Nephron progenitor cell (in vitro differentiated cells): ENCODE data around the gene TRAM2.

Source experiments
- DNase-seq: peaks from one replicate; pipeline ENCODE4 v3.0.0; 2021
- H3K27ac Mint-ChIP-seq: 2 replicates; pipeline ENCODE4 v1.8.0; 2021; ENCODE audit warnings: mild to moderate bottlenecking, moderate library complexity, mixed read lengths
- H3K27me3 Mint-ChIP-seq: 2 replicates; pipeline ENCODE4 v1.8.0; 2021; ENCODE audit warnings: mild to moderate bottlenecking, low read depth, mixed read lengths; ENCODE audit not compliant: poor library complexity
- H3K36me3 Mint-ChIP-seq: 2 replicates; pipeline ENCODE4 v1.8.0; 2021; ENCODE audit warnings: low read depth, mixed read lengths
- H3K4me1 Mint-ChIP-seq: 2 replicates; pipeline ENCODE4 v1.8.0; 2021; ENCODE audit warnings: mixed read lengths
- H3K4me3 Mint-ChIP-seq: 2 replicates; pipeline ENCODE4 v1.8.0; 2021; ENCODE audit warnings: mild to moderate bottlenecking, moderate library complexity, mixed read lengths
- H3K9me3 Mint-ChIP-seq: 2 replicates; pipeline ENCODE4 v1.8.0; 2021; ENCODE audit warnings: mild to moderate bottlenecking, moderate library complexity, mixed read lengths
- CTCF ChIP-seq: fragments of 200-600 bp; sonication (generic); IDR thresholded peaks from 2 replicates; pipeline ENCODE4 v1.5.0; 2021; ENCODE audit warnings: antibody characterized with exemption

TRAM2 gene

GRCh38 chr6:52591832-52592231 lies 15.0 kb upstream of the TRAM2 start:
- Mint-ChIP-seq H3K4me1 (peaks cover 59% of the 10 kb centered on the region), H3K4me3 (no peak overlapping the region), H3K27me3 (peaks cover 3% of the 10 kb centered on the region), H3K36me3 (no peaks in the 10 kb centered on the region), H3K9me3 (no peaks in the 10 kb centered on the region), H3K27ac (no peak overlapping the region)
- no peak for TF ChIP-seq CTCF
- DNase-seq, result no peak

DNA sequence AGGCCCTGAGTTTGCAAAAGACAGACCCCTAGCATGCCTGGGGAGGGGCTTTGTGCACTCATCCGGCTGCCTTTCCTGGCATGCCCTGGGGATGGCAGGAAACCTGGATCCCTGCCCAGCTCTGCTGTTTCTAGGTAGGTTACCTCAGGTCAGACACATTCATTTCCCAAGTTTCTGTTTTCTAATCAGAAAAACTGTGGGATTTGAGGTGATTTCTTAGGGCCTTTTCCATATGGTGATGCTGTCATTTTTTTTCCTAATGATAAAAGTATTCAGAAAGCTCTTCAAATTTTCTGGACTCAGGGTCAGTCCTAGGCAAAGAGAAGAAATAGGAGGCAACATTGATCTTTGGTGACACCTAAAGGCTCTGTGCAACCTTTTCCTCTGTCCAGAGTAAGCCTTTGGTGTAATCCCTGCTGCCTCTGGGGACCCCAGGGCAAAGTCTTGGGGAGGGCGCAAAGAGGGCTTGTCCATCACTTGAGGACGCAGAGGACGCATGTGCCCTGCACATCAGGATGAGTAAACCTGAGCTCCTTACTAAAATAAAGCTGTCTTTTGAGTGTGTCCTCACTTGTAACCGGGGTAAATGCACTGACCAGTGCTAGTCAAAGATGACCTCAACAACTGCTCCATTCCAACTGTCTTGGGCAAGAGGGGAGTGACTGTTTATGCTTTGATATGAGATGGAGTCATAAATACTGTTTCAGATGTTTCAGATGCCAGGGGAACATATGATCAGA lies 13.5 kb upstream of the TRAM2 start:
- Mint-ChIP-seq H3K27ac (no peak overlapping the region), H3K9me3 (no peaks in the 10 kb centered on the region), H3K4me1 (peaks cover 45% of the 10 kb centered on the region), H3K4me3 (no peak overlapping the region), H3K36me3 (no peaks in the 10 kb centered on the region), H3K27me3 (peaks cover 3% of the 10 kb centered on the region)
- no peak for DNase-seq
- no peak for TF ChIP-seq CTCF

GRCh38 chr6:52588710-52589091 lies 11.8 kb upstream of the TRAM2 start:
- Mint-ChIP-seq H3K9me3 (no peaks in the 10 kb centered on the region), H3K36me3 (no peaks in the 10 kb centered on the region), H3K27me3 (peaks cover 3% of the 10 kb centered on the region), H3K4me1 (peaks cover 29% of the 10 kb centered on the region), H3K4me3 (no peak overlapping the region), H3K27ac (peak overlapping the region; percentile 1)
- no peak for TF ChIP-seq CTCF
- no peak for DNase-seq

DNA sequence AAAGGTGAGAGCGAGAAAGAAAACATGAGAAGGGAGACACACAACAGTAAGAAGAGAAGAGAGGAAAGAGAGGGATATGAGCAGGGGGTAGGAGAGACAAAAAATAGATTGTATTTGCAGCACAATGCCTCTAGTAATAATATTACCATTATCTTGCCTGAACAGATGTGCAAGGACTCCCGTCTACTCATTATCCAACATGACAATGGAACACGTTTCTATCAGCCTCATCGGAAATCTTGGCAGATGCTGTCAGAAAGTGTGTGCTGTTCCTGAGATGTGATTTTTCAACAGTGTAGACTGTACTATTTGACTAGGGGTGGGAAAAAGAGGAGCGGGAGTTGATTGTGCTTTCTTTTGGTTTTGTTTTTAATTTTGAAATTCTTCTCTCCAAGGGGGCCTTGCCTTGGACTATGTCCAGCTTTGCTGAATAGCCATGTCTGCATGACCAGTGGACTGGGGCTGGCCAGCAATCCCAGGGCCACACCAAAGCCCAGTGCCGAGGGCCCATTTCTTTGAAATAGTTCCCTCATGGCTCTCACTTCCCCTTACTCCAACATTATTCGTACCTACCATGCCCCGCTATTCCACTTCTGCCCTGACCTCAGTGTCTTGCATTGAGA lies 11.3 kb upstream of the TRAM2 start:
- no peak for DNase-seq
- Mint-ChIP-seq H3K4me3 (no peak overlapping the region), H3K4me1 (peaks cover 24% of the 10 kb centered on the region), H3K9me3 (no peaks in the 10 kb centered on the region), H3K27me3 (peaks cover 3% of the 10 kb centered on the region), H3K36me3 (no peaks in the 10 kb centered on the region), H3K27ac (peak overlapping the region; percentile 73)
- no peak for TF ChIP-seq CTCF

DNA sequence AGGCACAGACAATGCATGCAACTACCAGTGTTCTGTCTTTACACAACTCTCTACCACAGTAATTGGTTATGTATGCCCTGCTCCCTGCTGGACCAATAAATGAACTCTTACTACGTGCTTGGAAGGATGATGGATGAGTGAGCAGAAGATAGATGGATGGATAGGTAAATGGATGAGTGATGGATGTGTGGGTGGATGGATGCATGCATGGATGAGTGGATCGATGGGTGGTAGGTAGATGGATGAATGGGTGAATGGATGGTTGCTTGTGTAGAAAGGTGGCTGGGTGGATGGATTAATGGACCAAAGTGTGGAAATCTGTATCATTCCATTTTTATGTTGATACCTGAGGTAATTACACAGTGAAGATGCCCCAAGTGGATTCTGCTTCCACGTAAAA lies 10.1 kb upstream of the TRAM2 start:
- Mint-ChIP-seq H3K4me1 (peaks cover 23% of the 10 kb centered on the region), H3K27ac (no peak overlapping the region), H3K9me3 (no peaks in the 10 kb centered on the region), H3K4me3 (no peak overlapping the region), H3K27me3 (peaks cover 3% of the 10 kb centered on the region), H3K36me3 (peaks cover 10% of the 10 kb centered on the region)
- DNase-seq, result no peak
- TF ChIP-seq CTCF, result no peak

DNA sequence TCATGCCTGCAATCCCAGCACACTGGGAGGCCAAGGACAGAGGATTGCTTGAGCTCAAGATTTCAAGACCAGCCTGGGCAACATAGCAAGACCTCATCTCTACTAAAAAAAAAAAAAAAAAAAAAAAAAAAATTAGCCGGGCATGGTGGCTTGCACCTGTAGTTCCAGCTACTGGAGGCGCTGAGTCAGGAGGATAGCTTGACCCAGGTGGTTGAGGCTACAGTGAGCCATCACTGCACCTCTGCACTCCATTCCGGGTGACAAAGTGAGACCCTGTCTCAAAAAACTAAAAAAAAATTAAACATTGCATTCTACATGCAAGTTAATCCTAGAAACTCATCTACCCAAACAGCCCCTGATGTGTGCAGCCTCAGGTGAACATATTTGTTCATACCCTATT lies 7.3 kb upstream of the TRAM2 start:
- H3K36me3 Mint-ChIP-seq, result peaks cover 28% of the 10 kb centered on the region
- peaks cover 8% of the 10 kb centered on the region for H3K27me3 Mint-ChIP-seq
- no peak overlapping the region for H3K27ac Mint-ChIP-seq
- H3K4me3 Mint-ChIP-seq, result no peak overlapping the region
- H3K4me1 Mint-ChIP-seq, result peaks cover 26% of the 10 kb centered on the region
- no peak for DNase-seq
- H3K9me3 Mint-ChIP-seq, result no peaks in the 10 kb centered on the region
- TF ChIP-seq CTCF, result no peak
